ENCODE data around the gene CABP7.

CABP7 gene

DNA sequence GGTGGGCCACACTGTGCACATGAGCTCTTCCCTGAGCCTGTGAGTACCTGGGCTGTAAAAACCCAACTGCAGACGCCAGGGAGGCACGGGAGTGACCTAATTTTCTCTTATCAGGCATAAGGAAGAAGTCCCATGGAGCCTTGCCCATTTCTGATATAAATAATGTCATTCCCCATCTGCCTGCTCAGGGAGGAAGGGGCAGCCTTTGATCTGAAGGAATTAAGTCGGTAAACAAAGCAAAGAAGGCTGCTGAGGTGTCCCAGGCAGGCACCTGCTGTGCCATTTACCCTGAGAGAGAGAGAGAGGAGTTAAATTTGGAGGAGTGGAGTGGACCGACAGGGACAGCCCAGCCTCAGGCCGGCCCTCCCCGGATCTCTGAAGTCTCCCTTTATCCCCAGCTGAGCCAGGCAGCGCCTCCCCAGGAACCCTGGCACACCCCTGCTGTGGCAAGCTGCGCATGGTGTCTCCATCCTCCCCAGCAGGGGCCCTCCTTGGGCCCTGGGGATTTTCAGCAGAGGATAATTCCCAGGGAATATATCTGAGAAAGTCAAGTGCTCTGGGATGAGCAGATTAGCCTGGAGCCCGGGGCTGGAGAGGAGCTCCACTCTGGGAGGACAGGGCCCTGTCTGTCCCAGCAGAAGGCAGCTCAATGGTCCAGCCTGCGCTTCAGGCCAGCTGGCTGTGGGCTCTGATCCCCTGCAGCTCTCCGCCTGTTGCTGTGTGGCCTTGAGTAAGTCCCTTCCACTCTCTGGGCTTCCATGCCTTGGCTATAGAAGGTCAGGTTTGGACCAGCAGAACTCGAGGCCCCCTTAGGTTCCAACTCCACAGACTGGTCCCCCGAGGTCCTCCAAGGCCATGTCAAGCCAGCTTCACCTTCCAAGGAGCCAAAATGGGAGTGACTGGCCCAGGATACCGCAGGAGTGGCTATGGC, 17.5 kb upstream of the CABP7 start:
- DNase-seq: no peak

DNA sequence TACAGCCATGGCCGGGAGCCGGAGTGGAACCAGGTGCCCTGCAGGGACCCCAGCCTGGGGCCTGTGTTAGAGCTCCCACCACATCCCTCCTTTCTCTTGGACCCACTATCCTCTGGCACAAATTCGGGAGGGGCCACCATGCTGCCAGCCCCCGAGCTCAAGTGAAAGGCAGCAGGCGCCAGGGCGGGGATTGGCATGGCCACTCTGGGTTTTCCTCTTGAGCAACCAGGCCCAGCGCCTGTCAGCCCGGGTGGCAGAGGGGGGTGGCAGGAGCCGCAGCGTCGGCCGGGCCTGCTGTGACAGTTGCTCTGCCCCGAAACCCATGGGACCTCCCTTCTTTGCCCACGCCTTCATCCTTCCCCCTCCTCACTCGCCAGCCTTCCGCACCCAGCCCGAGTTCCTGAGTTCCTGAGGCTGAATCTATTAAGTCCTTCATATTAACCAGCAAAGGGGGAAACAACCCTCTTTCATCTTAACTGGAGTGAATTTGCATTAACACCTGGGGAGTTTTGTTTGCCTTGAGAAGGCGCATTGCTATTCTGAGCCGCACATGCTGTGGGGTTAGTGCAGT, 16.8 kb upstream of the CABP7 start:
- no peak for DNase-seq

DNA sequence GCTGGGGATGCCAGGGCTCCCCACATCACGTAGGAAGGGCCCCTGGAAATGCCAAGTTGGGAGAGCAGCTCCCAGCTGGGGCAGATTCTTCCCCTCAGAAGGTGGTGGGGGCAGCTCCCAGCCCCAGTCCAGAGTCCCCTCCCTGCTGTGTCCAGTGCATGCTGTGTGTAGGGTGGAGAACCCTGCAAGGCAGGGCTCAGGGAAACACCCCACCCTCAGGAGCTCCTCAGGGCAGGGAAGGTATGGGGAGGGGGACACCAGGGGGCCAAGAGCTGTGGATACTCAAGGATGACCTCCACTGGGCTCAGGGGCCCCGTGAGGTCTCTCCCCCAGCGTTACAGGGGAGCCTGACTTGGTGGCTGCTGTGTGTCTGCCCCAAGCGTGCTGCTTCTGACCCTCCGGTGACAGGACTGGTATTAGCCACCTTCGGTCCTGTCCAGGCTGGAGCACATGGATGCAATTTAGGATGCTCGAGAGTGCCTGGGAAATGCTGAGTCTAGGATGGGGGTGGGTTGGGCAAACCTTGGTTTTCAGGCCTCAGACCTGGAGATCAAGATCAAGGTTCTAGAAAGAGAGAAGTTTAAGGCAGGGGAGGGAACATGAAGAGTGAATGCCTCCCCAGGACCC, 16.1 kb upstream of the CABP7 start:
- no peak for DNase-seq

DNA sequence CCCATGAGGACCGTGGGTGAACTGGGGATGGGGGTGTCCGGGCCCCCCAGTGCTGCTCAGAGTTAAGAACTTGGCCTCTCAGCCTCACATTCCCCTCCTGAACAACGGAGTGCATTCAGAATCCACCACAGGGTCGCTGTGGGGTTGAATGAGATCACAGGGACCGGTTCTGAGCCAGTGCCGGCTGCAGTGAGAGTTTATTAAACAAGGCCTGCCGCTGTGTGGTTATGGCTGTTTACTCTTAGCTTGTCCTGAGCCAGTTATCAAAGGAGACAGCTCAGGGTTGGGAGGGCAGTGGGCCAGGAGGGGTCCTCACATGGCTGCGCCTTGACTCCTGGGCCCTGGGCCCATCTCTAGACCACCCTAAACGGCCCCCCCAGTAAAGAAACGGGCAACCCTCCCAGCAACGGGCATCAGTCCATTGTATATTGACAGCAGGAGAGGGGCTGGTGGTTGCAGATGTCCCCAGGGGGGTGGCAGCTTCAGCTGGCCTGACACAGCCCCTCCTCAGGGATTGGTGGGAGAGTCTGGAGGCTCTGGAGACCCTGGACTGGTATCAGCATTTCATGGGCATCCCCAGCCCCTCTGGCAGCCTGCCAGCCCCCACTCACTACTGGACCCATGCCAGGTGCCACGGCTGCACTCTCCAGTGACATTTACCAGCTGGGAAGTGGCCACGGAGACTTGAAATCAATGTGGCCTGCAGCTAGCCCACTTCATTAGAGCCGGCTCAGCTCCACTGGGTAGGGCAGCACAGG, 15.1 kb upstream of the CABP7 start:
- peak; percentile 42 for DNase-seq

DNA sequence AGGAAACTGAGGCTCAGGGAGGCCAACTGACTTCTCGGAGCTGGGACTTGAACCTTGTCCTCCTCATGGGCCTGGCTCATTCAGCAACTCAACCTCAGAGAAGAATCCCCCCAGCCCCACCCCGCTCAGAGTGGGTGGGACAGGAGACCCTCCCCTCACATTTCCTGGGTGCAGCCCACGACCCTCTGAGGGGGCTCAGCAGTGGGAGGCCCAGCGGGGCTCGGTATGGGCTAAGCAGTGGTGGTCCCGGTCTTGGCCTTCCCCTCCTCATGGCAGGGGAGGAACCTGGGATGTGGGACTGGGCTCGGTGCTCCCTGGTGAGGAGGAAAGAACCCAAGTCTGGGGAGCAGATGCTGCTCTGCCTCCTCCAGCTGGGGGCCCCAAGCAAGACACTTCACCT, 14.2 kb upstream of the CABP7 start:
- no peak for DNase-seq

DNA sequence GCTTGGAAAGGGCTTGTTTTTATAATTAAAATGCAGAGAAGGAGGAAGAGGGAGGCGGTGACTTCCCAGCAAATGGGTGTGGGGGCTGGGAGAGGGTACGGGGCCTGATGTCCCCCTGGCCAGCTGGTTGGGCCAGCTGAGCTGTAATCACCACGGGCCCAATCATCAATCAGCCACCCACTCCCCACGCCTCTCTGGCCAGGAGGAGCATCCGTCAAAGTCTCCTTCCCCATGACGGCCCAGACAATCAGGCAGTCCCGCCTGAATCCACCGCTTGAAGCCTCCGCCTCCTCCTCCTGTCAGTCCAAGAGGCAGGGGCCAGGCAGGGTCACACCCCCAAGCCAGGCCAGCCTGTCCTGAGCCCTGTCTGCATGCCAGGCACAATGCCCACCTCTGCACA, 13.3 kb upstream of the CABP7 start:
- DNase-seq: no peak

DNA sequence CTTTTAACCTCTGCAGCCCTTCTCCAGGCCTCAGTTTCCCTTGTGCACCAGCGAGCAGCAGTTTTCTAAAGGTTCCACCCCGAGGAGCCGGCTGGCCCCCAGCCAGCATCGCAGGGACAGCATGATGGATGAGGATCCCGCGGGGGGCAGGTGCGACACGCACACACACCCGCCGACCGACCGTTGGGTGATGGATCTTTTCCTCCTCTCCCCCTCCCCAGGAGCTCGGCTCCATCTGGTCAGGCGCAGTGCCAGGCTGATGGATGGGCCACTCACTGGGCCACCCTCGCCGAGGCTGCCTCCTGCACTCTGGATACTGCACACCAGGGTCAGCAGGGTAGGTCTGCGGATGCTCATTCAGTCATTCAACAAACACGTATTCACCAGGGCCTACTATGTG, 12.8 kb upstream of the CABP7 start:
- DNase-seq: no peak

DNA sequence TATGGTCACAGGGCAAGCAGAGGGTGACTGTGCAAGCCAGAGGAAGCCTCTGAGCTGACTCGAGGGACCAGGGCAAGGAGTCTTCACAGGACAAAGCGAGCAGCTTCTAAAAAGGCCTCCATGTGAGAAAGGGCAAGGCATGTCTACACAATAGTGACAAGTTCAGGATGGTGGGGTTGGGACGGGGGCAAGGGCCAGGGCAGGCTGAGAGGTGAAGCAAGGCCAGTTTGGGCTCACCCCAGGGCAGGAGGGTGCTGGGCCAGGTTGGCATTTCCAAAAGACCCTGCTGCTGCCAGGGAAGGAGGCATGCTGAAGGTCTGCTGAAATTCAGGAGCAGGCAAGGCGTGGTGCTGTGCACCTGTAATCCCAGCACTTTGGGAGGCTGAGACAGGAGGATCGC, 12.3 kb upstream of the CABP7 start:
- DNase-seq: no peak

DNA sequence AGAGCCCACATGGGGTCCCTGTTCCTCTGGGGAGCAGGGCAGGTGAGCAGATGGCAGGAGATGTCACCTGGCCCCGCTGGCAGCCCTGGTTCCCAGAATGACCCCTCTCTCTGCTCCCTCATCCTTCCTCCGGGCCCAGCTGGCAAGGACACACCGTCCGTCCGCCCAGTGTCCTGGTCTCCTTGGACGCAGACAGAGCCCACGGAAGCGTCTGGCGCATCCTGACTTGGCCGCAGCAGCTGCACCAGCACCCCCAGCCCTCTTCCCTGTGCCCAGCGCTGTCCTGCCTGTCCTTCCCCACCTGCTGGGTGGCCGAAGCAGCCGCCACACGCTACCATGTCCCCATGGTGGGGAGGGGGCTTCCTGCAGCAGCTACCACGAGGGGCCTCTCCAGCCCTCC, 9.6 kb upstream of the CABP7 start:
- DNase-seq: no peak

DNA sequence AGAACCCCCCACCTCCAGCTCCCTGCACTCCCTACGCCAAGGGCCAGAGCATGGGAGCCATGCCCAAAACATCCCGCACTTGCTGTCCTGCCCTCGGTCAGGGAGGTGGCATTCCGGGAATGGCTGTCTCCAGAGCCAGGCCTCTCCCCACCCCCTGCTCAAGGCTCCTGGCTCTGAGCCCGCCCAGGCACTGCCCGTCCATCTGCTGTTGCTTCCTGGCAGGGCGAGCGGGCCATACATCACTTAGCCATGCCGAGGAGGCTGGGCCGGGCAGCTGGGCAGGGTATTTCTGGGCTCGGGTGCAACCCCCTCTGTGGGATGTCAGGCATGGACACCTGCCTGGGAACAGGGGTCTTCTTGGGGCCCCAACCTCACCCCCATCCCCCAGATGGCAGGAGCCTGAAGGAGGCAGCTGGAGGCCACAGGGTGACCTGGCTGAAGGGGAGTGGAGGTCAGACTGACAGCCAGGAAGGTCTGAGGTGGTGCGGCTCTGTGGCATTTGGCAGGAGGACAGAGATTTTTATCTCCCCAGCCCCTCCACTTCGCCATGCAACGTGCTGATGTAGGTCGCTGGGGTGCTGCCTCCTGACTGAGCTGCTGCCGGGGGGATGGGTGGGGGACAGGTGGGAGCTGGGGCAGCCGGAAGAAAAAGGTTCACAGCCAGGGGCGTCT, 8.7 kb upstream of the CABP7 start:
- DNase-seq: no peak

DNA sequence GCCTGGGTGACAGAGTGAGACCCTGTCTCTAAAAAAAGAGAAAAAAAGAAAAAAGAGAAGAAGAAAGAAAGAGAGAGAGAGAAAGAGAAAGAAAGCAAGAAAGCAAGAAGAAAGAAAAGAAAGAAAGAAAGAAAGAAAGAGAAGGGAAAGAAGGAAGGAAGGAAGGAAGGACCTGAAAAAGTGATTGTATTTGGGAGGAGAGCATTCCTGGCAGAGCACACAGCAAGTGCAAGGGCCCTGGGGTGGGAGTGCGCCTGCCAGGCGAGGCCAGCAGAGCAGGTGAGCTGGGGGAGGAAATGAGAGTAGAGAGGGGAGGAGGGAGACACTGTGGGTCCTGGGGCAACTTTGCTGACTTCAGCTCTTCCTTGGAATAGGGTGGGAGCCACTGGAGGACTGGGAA, 7.7 kb upstream of the CABP7 start:
- DNase-seq: no peak

DNA sequence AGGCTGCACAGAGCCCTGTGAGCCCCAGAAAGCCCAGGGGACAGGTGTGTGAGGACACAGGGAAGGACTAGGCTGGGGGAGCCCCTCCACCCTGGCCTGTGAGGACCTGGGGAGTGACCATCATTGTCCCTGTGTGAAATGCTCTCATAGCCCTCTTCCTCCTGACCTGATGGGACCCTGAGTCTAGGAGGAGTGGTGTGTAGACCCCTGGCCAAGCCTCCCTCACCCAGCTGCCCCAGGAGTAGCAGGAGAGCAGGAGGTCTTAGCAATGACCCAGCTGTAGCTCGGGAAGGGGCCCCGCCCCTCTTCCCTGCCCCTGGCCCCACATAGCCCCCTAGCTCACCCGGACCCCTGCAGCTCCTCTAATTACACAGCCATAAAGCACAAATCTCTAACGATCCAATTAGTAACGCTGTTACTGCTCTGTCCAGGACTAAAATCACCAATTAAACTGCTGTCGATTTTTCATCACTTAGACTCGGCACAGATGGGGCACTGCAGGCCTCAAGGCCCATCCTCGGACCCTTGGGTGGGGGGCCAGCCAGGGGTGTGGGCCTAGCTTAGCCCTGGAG, 6.6 kb upstream of the CABP7 start:
- no peak for DNase-seq

DNA sequence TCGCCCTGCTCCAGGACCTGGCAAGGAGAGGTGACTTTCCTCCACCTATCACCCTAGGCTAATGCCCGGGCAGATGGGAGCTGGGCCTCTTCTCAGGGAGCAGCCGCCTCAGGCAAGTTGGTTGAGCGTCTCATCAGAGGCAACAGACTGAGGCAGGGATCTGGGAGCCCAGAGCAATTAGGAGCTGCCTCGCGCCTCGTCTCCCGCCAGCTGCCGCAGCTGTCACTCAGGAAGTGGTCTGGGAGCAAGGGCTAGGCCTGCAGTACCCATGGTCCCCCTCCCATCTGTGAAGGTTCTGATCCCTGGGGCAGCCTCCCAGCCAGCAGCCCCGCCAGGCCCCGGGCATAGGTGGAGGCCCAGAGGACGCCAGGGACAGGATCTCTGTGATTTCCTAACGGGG, 4.6 kb upstream of the CABP7 start:
- no peak for DNase-seq

DNA sequence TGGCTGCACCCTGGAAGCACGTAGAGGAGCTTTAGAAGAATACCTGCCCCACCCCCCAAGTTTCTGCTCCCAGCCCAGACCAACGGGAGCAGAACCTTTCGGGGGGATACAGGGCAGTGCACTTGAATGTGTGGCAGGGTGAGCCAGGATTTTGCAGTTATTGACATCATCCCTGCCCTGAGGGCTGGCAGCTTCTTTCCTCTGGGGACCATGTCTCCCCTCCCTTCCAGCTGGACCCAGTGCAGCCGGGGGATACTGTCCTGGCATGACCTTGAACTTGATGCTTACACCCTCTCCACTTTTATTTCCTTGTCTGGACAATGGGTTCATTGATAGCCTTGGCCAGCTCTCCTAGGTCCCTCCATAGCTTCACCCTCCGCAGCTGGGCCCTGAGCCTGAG, 4.1 kb upstream of the CABP7 start:
- DNase-seq: no peak

DNA sequence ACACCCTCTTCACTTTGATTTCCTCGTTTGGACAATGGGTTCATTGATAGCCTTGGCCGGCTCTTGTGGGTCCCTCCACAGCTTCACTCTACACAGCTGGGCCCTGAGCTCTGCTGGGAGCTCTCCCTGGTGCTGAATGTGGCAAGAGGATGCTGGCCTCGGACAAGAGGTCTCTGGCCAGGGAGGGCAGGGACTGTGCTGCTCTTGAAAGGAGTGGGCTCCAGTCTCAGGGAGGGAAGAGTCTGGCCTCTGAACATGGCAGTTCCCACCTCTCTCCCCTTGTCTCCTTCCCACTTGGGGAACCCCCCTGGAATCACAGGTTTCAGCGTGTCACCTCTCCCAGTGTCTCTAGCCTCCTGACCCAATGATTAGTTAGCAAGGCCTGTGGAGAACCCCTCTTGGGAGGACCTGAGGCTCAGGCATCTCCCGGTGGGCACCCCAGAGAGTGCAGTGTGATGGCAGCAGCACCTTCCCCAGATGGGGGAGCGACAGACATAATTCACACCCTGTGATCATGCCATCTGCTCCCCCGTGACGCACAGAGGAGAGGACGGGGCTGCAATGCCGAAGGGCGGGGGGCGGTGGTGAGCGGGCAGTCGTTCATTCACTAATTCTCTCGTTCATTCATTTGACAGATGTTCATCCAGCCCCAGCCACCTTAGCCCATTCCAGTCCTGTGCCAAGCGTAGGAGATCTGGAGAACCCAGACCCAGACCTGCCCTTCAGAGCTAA, 2.8 kb upstream of the CABP7 start:
- DNase-seq: peak; percentile 63

DNA sequence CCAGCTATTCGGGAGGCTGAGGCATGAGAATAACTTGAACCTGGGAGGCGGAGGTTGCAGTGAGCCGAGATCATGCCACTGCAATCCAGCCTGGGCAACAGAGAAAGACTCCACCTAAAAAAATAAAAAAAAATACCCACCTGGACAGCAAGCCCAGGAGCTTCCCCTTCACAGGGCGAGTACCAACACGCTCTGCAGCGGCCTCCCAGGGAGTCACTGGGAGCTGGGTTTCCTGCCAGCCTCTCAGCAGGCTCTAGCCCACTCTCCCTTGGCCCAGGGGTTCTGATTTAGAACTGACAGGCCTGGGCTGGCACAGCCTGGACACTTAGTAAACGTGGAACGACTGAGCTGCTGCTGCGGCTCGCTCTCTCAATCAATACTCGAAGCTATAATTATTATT, 2.0 kb upstream of the CABP7 start:
- DNase-seq: no peak

DNA sequence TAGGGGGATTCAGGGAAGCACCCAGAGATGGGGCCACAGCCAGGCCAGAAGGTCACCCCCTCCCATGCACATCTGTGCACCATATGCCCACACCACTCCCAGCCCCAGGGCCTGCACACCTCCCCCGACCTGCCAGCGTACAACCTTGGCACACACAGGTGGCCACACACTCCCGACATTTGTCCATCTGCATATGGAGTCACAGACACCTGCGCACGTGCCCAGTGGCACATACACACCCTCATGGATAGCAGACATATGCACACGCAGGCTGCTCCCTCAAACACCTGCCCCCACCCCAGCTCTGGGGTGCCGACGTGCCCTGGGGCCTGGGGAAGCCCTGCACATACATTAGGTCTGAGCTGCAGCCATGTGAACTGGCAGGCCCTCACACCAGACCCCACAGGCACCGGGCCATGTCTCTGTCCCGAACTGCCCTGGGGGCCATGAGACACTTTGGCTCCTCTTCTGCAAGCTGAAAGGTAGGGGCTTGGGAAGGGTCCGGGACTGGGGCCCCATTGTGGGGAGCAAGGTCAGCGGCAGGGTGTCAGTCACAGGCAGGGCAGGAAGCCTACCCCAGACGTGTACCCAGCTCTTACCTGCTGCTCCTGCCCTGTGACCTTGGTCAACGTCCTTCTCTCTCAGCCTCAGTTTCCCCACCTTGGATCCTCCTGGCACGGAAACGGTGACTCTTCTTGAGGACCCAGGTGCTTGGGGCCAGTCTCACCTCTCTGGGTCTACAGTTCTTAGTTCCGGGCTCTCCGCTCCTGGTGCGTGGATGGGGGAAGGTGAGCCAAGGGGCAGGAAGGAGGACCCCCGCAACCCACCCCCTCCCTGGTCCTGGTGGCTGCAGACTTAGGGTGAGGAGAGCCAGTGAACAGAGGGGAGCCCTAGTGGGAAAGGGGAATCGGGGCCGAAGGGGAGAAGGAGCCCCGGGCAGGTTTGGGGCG, 579 bp upstream of the CABP7 start:
- DNase-seq: no peak

DNA sequence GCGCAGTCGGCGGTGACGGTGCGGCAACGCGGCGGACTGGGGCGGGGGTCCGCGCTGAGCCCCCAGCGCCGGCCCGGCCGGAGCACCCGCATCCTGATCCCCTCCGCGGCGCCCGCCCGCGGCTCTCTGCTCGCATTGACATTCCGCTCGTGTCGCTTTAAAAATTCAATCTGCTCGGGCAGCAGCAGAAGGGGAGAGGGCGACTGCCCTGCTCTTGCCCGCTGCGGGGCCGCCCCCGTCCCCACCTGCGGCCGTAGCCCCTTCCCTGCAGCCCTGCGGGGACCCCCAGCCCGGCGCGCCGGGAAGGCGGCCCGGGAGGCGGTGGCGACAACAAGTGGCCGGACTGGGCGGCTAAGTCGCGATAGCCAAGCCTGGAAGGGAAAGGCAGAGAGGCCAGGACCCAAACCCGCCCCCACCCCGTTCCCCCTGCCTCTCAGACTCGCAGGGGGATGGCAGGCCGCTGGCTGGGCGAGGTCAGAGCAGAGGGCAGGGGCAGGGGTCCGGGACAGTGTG, 1.1 kb downstream of the CABP7 start:
- no peak for DNase-seq

DNA sequence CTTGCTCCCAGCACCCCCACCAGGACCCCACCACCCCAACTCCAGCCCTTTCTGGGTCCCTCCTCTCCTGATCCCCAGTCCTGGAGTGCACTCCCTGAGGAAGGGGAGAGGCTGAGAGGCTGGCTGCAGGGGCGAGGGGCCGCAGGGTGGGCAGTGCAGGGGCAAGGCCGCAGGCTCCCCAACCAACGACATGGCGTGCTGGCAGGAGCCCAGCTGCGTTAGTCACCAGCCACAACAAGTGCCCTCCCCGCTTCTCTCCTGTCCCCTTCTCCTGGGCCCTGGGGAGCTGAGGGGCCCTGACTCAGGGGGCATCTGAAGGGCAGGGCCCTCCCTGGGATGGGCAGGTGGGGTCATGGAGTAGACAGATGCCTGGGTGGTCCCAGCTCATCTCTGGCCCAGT, 2.3 kb downstream of the CABP7 start:
- DNase-seq: no peak

DNA sequence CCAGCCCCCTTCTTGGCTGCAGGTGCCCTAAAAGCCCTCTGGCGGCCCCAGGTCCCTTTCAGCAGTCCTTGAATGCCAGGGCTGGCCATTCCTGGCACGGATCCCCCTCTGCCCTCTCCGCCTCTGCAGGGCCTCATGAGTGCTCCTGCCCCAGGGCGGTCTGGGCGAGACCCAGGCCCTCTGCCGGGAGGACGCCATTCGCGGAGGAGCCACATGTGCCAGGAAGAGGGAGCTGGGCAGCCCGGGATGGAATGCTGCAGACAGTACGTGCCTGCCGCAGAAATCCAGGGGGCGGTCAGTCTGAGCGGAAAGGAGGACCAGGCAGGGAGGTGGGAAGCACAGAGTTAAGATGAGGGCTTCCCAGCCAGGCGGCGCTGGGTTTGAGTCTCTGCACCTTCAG, 2.8 kb downstream of the CABP7 start:
- DNase-seq: no peak
